HCT116 (cell line): Measurements from ENCODE around the gene HPN. TPM values are rescaled to one million over a fixed set of nuclear protein-coding genes. Genes with fewer than 3 reads are reported as not detected.
"Not testable (repeated sequence)": the region's sequence is repeated elsewhere in the genome, so short reads cannot be mapped to it uniquely, and the experiment has no call there.

Experiments
- ATAC-seq: fragments of 200-7000 bp; cut with Tn5 transposase; 2 replicates; pipeline ENCODE4 v1.9.1; 2020; ENCODE audit warnings: mild to moderate bottlenecking, moderate library complexity
- BruUV-seq: library from RNA; stranded (reverse); fragments of 400-500 nt; replicated peaks from 2 replicates; lab custom pipeline; 2021; lab: Mats Ljungman, UMichigan
- CTCF ChIA-PET: fragments of 300-600 bp; sonication (Branson Sonifier 250); formaldehyde crosslinking; loops from one replicate; lab custom pipeline; 2021; ENCODE audit warnings: antibody characterized with exemption; lab: Charles Lee
- POLR2A ChIA-PET: fragments of 300-600, 350-600 bp; sonication (Branson Sonifier 250); formaldehyde crosslinking; loops from one replicate; lab custom pipeline; 2021; ENCODE audit warnings: antibody characterized with exemption; lab: Charles Lee
- RAD21 ChIA-PET, 2 experiments: fragments of 300-600 bp; sonication (Branson Sonifier 250); formaldehyde crosslinking; loops; one replicate each; lab custom pipeline; 2023; ENCODE audit warnings: low total read pairs in 2 of 2; ENCODE audit not compliant: uncharacterized antibody in 2 of 2, unreplicated experiment in 2 of 2, low non-redundant PET in 1 of 2; lab: Charles Lee
- DNase-seq: peaks from one replicate; pipeline ENCODE4 v3.0.0-alpha.2; 2010; ENCODE audit warnings: low read depth, low spot score
- H2AFZ ChIP-seq: fragments of 200-600 bp; shearing (Covaris generic), sonication (generic); 2 replicates; pipeline ENCODE4 v1.6.1; 2017; ENCODE audit warnings: low read depth, mixed run types, mixed read lengths, antibody characterized with exemption, low read length; ENCODE audit not compliant: poor library complexity, severe bottlenecking
- H3K27ac ChIP-seq: 2 replicates; pipeline ENCODE4 v1.5.1; 2012; ENCODE audit warnings: low read depth, low read length
- H3K27me3 ChIP-seq: fragments of 200-600 bp; sonication (generic); 2 replicates; pipeline ENCODE4 v1.6.1; 2016; ENCODE audit warnings: mixed run types, low read length, mixed read lengths; ENCODE audit not compliant: insufficient read depth
- H3K36me3 ChIP-seq, 2 experiments: fragments of 200-500 bp in 1 of 2; fragments of 200-600 bp in 1 of 2; sonication (Bioruptor generic) in 1 of 2; sonication (generic) in 1 of 2; 2 replicates each; pipeline versions ENCODE4 v1.5.1 to v1.6.1; 2014 to 2016; ENCODE audit warnings: low read length in 2 of 2, inconsistent platforms in 1 of 2, mixed read lengths in 1 of 2, mixed run types in 1 of 2; ENCODE audit not compliant: insufficient read depth in 2 of 2, control insufficient read depth in 1 of 2
- H3K4me1 ChIP-seq, 2 experiments: fragments of 200-600 bp in 1 of 2; sonication (generic) in 1 of 2; 2 replicates each; pipeline versions ENCODE4 v1.5.1 to v1.6.1; 2012 to 2017; ENCODE audit warnings: low read length in 2 of 2, inconsistent platforms in 1 of 2, mild to moderate bottlenecking in 1 of 2, mixed read lengths in 1 of 2, mixed run types in 1 of 2, moderate library complexity in 1 of 2; ENCODE audit not compliant: insufficient read depth in 2 of 2, control insufficient read depth in 1 of 2
- H3K4me2 ChIP-seq: fragments of 200-600 bp; sonication (generic); 2 replicates; pipeline ENCODE4 v1.6.1; 2017; ENCODE audit warnings: mixed run types, low read length, mixed read lengths
- H3K4me3 ChIP-seq, 2 experiments: fragments of 200-600 bp in 1 of 2; sonication (generic) in 1 of 2; replicated peaks in 1 of 2; 2 replicates each; pipeline ENCODE4 v1.5.1; 2011 to 2016; ENCODE audit warnings: low read length in 2 of 2, control low read depth in 1 of 2, low read depth in 1 of 2, mild to moderate bottlenecking in 1 of 2, mixed read lengths in 1 of 2, mixed run types in 1 of 2
- H3K79me2 ChIP-seq: fragments of 200-600 bp; sonication (generic); 2 replicates; pipeline ENCODE4 v1.6.1; 2017; ENCODE audit warnings: mild to moderate bottlenecking, mixed run types, low read length, moderate library complexity, mixed read lengths; ENCODE audit not compliant: insufficient read depth
- H3K9ac ChIP-seq: fragments of 200-600 bp; sonication (generic); 2 replicates; pipeline ENCODE4 v1.6.1; 2016; ENCODE audit warnings: low read length, mixed read lengths
- H3K9me2 ChIP-seq: fragments of 200-600 bp; sonication (generic), shearing (Covaris generic); 2 replicates; pipeline ENCODE4 v1.6.1; 2017; ENCODE audit warnings: mixed run types, mild to moderate bottlenecking, moderate library complexity; ENCODE audit not compliant: insufficient read depth
- H3K9me3 ChIP-seq, 2 experiments: fragments of 200-500 bp in 1 of 2; fragments of 200-600 bp in 1 of 2; sonication (Bioruptor generic) in 1 of 2; sonication (generic) in 1 of 2; 2 replicates each; pipeline ENCODE4 v1.6.1; 2014 to 2017; ENCODE audit warnings: low read length in 2 of 2, mixed read lengths in 2 of 2, inconsistent platforms in 1 of 2, low read depth in 1 of 2, mild to moderate bottlenecking in 1 of 2, mixed run types in 1 of 2, moderate library complexity in 1 of 2; ENCODE audit not compliant: control insufficient read depth in 1 of 2, insufficient read depth in 1 of 2
- H4K20me1 ChIP-seq: fragments of 200-600 bp; sonication (generic), shearing (Covaris generic); 2 replicates; pipeline ENCODE4 v1.6.1; 2017; ENCODE audit warnings: mixed run types, mild to moderate bottlenecking, moderate library complexity; ENCODE audit not compliant: insufficient read depth
- EZH2phosphoT487 ChIP-seq: fragments of 200-600 bp; IDR thresholded peaks from 2 replicates; pipeline ENCODE4 v1.6.1; 2018; ENCODE audit warnings: antibody characterized with exemption, borderline replicate concordance
- POLR2AphosphoS5 ChIP-seq: IDR thresholded peaks from 2 replicates; pipeline ENCODE4 v1.6.1; 2011; ENCODE audit warnings: mild to moderate bottlenecking, low read depth, low read length, moderate library complexity
- intact Hi-C: fragments of 100-400 bp; cut with micrococcal nuclease; formaldehyde crosslinking; loops from 2 replicates; pipeline ENCODE4 v1.10.0; 2022
- total RNA-seq: library from RNA; stranded (reverse); gene quantifications from one replicate; pipeline ENCODE4 v1.2.1, GENCODE V29; 2021; ENCODE audit not compliant: unreplicated experiment
- TF ChIP-seq, protein P1 (sequence below), 3 experiments: fragments of 200-600 bp in 1 of 3; sonication (generic) in 1 of 3; IDR thresholded peaks in 2 of 3; conservative IDR thresholded peaks in 1 of 3; 2 replicates each; pipeline ENCODE4 v1.5.1; 2012 to 2017; ENCODE audit warnings: low read depth in 2 of 3, low read length in 2 of 3, antibody characterized with exemption in 1 of 3, borderline replicate concordance in 1 of 3, control low read depth in 1 of 3, mild to moderate bottlenecking in 1 of 3, mixed read lengths in 1 of 3, mixed run types in 1 of 3, moderate library complexity in 1 of 3; ENCODE audit not compliant: insufficient read depth in 1 of 3

Gene HPN
- total RNA-seq, 1 experiment from 2014 or later: 0.32 TPM

- Histone ChIP-seq H3K27ac (peak overlapping the region; percentile 0; the same call in 1 of the 2 replicates), H3K9me3 (no peaks in the 10 kb centered on the region), H2AFZ (no peak overlapping the region), H3K4me1 (peaks cover 9 to 27% of the 10 kb centered on the region in 2 experiments; a peak in 3 of 4 replicates), H3K9me2 (no peaks in the 10 kb centered on the region), H3K27me3 (no peaks in the 10 kb centered on the region), H4K20me1 (no peaks in the 10 kb centered on the region), H3K4me2 (no peak overlapping the region), H3K79me2 (no peaks in the 10 kb centered on the region), H3K4me3 (no peak overlapping the region), H3K9ac (no peak overlapping the region), H3K36me3 (peaks cover 6 to 15% of the 10 kb centered on the region in 2 experiments; a peak in 3 of 4 replicates)
- no peak for DNase-seq
- BruUV-seq: no TSS peak
- intact Hi-C loops: no loop called here
- ATAC-seq: no peak
- ChIA-PET POLR2A (interaction anchor here (0.5 kb wide), 1 partner anchor 124 kb away, joined by 3 read pairs; no protein-coding TSS in a partner anchor), RAD21 (no interaction called here), CTCF (interaction anchor here (1.9 kb wide), 1 partner anchor 16 kb away, joined by 5 read pairs; no protein-coding TSS in a partner anchor)
- TF ChIP-seq EZH2phosphoT487: no peak
- no peak; the same call in 1 of the 2 replicates for TF ChIP-seq POLR2AphosphoS5
- TF ChIP-seq, protein P1, sequence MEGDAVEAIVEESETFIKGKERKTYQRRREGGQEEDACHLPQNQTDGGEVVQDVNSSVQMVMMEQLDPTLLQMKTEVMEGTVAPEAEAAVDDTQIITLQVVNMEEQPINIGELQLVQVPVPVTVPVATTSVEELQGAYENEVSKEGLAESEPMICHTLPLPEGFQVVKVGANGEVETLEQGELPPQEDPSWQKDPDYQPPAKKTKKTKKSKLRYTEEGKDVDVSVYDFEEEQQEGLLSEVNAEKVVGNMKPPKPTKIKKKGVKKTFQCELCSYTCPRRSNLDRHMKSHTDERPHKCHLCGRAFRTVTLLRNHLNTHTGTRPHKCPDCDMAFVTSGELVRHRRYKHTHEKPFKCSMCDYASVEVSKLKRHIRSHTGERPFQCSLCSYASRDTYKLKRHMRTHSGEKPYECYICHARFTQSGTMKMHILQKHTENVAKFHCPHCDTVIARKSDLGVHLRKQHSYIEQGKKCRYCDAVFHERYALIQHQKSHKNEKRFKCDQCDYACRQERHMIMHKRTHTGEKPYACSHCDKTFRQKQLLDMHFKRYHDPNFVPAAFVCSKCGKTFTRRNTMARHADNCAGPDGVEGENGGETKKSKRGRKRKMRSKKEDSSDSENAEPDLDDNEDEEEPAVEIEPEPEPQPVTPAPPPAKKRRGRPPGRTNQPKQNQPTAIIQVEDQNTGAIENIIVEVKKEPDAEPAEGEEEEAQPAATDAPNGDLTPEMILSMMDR (IDR thresholded peaks at IDR 0.05 in 2 of 3, conservative IDR thresholded peaks at IDR 0.05 in 1 of 3; ENCODE audit: borderline replicate concordance in 1 of 3, insufficient read depth in 1 of 3, low read depth in 2 of 3, low read length in 2 of 3): no peak
Observed at GRCh38 chr19:35027851-35028599, 13.5 kb upstream of the HPN start.

DNA sequence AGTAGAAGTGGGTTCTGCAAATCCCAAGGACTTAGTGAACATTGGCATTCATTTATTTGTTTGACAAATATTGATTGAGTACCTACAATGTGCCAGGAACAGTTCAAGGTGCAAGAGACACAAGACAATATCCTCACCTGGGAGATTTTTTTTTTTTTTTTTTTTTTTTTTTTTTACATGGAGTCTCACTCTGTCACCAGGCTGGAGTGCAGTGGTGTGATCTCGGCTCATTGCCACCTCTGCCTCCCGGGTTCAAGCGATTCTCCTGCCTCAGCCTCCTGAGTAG lies 13.0 kb upstream of the HPN start:
- POLR2A ChIA-PET, H3K27ac ChIP-seq, DNase-seq, H2AFZ ChIP-seq, H3K4me2 ChIP-seq, ATAC-seq, intact Hi-C loops, H3K9ac ChIP-seq, H3K4me3 ChIP-seq, H3K79me2 ChIP-seq, RAD21 ChIA-PET, H3K9me2 ChIP-seq, BruUV-seq, H4K20me1 ChIP-seq, CTCF ChIA-PET, H3K9me3 ChIP-seq, H3K27me3 ChIP-seq: not testable (repeated sequence)
- H3K36me3 ChIP-seq: peaks cover 1 to 13% of the 10 kb centered on the region in 2 experiments; a peak in 2 of 4 replicates
- peaks cover 9 to 27% of the 10 kb centered on the region in 2 experiments; a peak in 3 of 4 replicates for H3K4me1 ChIP-seq

GRCh38 chr19:35029275-35029736 lies 12.2 kb upstream of the HPN start:
- H3K27ac ChIP-seq, RAD21 ChIA-PET, ATAC-seq, intact Hi-C loops, H2AFZ ChIP-seq, H3K27me3 ChIP-seq, POLR2A ChIA-PET, CTCF ChIA-PET, H3K9me2 ChIP-seq, H3K79me2 ChIP-seq, H3K9ac ChIP-seq, H3K9me3 ChIP-seq, H3K36me3 ChIP-seq, H3K4me3 ChIP-seq, BruUV-seq, H4K20me1 ChIP-seq, DNase-seq: not testable (repeated sequence)
- peak overlapping the region; percentile 87 for H3K4me2 ChIP-seq
- H3K4me1 ChIP-seq: peaks cover 9 to 27% of the 10 kb centered on the region in 2 experiments; a peak in 3 of 4 replicates
